Measurements from ENCODE around the gene LY6G6D.

LY6G6D gene

DNA sequence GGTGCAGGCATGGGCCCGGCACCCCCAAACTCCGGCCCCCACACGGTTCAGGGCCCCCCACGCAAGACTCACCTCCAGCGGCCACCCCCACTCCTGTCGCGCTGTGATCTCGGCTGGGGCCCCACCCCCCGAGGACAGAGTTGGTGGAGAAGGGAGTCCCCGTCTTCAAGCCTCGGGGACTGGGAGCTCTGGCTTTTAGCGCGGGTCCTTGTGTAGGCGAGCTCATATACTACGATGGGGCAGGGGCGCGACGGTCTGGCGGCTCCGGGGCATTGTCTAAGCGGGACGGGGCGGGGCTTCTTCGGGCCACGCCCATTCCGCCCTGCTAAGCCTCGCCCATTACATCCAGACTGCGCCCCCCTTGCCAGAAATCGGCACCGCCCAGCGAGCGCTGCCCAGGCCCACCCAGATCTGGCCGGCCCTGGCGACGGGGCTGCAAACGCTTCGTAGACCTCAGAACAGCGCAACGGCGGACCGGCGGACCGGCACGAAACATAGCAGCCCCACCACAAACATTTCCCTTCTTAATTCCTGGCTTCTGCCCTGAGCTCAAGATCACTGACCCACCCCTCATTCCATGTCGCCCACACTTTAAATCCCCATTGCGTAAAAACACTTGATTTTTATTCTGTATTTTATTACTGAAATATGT, 15.0 kb downstream of the LY6G6D start:
- peak; percentile 69 for DNase-seq (ENCODE audit: low read depth)
- TF ChIP-seq, protein P1, sequence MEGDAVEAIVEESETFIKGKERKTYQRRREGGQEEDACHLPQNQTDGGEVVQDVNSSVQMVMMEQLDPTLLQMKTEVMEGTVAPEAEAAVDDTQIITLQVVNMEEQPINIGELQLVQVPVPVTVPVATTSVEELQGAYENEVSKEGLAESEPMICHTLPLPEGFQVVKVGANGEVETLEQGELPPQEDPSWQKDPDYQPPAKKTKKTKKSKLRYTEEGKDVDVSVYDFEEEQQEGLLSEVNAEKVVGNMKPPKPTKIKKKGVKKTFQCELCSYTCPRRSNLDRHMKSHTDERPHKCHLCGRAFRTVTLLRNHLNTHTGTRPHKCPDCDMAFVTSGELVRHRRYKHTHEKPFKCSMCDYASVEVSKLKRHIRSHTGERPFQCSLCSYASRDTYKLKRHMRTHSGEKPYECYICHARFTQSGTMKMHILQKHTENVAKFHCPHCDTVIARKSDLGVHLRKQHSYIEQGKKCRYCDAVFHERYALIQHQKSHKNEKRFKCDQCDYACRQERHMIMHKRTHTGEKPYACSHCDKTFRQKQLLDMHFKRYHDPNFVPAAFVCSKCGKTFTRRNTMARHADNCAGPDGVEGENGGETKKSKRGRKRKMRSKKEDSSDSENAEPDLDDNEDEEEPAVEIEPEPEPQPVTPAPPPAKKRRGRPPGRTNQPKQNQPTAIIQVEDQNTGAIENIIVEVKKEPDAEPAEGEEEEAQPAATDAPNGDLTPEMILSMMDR (IDR thresholded peaks at IDR 0.05; ENCODE audit: insufficient read depth, low read depth, low read length, missing control alignments): no peak
- H3K4me3 ChIP-seq (ENCODE audit: low read length): peak overlapping the region; percentile 66

DNA sequence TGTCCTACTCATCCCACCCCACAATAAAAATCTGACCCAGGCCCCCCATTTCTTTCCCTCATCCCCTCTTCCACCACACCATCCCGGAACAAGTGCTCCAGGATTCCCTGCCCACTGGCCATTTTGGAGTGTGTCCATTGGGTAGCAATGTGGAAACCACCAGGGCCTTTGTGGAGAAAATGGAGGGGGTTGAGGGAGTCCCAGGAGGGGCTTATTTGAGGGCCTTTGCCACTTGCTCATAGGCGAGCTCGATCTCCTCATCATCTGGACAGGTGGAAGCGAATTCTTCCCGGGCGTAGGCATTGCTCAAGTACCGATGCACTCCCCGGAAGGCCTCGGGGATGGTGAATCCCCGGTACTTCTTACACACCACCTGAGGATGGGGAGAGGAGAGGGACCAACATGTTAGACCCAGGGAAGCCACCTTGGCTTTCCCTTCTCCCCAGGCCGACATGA, 15.5 kb downstream of the LY6G6D start:
- no peak overlapping the region for H3K4me3 ChIP-seq (ENCODE audit: low read length)
- no peak for DNase-seq (ENCODE audit: low read depth)
- TF ChIP-seq, protein P1 (IDR thresholded peaks at IDR 0.05; ENCODE audit: insufficient read depth, low read depth, low read length, missing control alignments): no peak

DNA sequence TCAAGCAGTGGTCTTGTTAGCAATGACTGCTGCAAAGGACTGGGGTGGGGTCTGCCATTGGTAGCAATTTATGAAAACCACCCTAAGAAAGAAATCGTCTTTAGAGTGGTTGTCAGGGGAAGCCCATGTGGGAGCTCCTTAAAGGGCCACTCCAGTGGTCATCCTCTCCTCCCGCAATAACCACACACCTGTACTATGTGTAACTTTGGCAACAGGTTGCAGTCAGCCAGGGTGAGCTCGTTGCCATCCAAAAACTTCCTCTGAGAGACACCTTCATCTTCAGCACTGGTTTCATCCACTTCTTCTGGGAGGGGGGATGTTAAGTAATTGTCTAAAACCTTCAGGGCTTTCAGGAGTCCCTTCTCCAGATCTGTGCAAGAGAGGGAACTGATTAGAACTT, 16.9 kb downstream of the LY6G6D start:
- DNase-seq (ENCODE audit: low read depth): no peak
- TF ChIP-seq, protein P1 (IDR thresholded peaks at IDR 0.05; ENCODE audit: insufficient read depth, low read depth, low read length, missing control alignments): no peak
- no peak overlapping the region for H3K4me3 ChIP-seq (ENCODE audit: low read length)

DNA sequence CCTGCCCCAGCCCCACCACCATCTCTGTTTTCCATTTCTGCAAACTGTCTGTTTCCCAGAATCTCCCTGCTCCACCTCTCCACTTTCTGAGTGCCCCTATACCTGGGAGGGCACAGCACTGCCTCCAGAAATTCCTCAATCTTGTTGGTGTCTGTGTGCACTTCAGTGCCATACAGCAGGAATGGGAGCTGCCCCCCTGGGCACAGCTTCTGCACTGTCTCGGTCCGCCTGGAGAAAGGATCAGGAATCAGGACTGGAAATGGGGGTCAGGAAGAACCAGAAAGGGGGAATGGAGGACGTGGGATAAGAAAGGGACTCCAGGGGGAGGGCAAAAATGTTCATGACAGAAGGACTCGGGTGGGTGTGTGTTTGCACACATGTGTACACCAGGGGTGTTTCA, 18.6 kb downstream of the LY6G6D start:
- peak overlapping the region; percentile 100 for H3K4me3 ChIP-seq (ENCODE audit: low read length)
- TF ChIP-seq, protein P1 (IDR thresholded peaks at IDR 0.05; ENCODE audit: insufficient read depth, low read depth, low read length, missing control alignments): no peak
- no peak for DNase-seq (ENCODE audit: low read depth)

DNA sequence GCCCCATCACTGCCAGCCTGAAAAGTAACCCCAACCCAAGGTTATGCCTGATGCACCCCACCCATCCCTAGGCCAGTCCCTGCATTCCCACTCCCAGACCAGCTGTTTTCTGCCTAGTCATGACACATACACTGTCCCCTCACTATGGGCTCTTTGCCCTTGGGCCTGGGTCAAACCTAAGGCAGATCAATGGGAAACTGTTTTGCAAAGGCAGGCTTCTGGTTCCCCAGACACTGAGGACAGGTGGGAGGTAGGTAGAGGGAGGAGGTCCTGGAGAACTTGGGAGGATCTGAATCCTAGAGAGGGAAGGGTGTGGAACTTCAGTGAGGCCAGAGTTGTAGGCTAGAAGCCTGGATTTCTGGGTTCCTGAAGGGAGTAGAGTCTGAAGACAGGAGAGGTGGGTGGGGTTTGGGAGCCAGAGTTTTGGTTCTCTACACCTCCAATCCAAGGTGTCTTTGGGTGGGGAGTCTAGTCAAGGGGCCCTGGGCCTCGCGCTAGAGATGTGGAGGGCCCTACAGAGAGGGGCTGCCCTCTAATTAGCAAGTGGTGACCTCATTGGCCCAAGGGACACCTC, 19.2 kb downstream of the LY6G6D start:
- TF ChIP-seq, protein P1 (IDR thresholded peaks at IDR 0.05; ENCODE audit: insufficient read depth, low read depth, low read length, missing control alignments): no peak
- H3K4me3 ChIP-seq (ENCODE audit: low read length): peak overlapping the region; percentile 100
- DNase-seq (ENCODE audit: low read depth): no peak

DNA sequence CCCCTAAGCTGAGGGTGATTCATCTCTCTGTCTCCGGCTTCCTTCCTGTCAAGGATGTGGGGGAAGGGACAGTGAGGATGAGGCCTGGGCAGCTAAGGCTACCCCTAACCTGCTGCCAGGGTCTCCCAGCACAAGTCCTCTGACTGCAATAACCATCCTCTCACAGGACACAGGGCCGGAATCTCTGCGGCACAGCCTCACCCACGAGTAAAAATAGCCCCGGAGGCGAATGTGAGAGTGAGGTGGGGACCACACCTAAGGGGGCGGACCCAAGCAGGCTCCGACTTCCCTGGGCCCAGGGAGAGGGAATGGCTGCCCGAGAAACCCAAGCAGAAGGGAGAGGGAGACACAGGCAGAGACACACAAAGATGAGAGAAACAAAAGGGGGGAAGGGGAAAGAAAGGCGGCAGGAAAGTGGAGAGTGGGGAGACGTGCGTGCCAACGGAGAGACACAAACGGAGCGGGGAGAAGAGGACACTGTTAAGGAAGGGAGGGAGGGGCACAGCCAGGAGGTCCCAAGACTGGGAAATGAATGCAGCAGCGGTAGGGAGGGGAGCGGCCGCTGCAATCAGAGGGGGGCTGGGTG, 19.8 kb downstream of the LY6G6D start:
- DNase-seq (ENCODE audit: low read depth): peak; percentile 83
- TF ChIP-seq, protein P1 (IDR thresholded peaks at IDR 0.05; ENCODE audit: insufficient read depth, low read depth, low read length, missing control alignments): no peak
- peak overlapping the region; percentile 100 for H3K4me3 ChIP-seq (ENCODE audit: low read length)
